Measurements from ENCODE around the gene TMEM176A. TPM values are rescaled to one million over a fixed set of nuclear protein-coding genes. Genes with fewer than 3 reads are reported as not detected.

The TMEM176A gene
- total and polyA plus RNA-seq, 2 experiments from 2014 or later, result 0.34 TPM; not detected in 1

- Histone ChIP-seq H3K4me3 (no peak overlapping the region), H4K20me1 (replicated peaks; ENCODE audit: insufficient read depth) (no peaks in the 10 kb centered on the region; the same call in 1 of the 2 replicates), H3F3A (replicated peaks; ENCODE audit: low read depth) (no peaks in the 10 kb centered on the region), H3K4me1 (ENCODE audit: insufficient read depth) (no peaks in the 10 kb centered on the region), H3K27me3 (ENCODE audit: insufficient read depth) (no peaks in the 10 kb centered on the region), H3K27ac (ENCODE audit: low read depth) (no peak overlapping the region), H2AFZ (no peak overlapping the region), H3K79me2 (replicated peaks; ENCODE audit: insufficient read depth) (no peaks in the 10 kb centered on the region), H3K9me2 (ENCODE audit: insufficient read depth) (no peaks in the 10 kb centered on the region), H3K4me2 (no peak overlapping the region), H3K36me3 (ENCODE audit: insufficient read depth) (no peaks in the 10 kb centered on the region; the same call in 1 of the 2 replicates)
- Mint-ChIP-seq H3K36me3 (ENCODE audit: low read depth) (peaks cover 3% of the 10 kb centered on the region; the same call in 2 of the 3 replicates), H3K4me3 (no peak overlapping the region), H3K27ac (no peak overlapping the region), H3K9me3 (peaks cover 4% of the 10 kb centered on the region; the same call in 1 of the 3 replicates), H3K27me3 (ENCODE audit: insufficient read depth, low read depth, poor library complexity) (peaks cover 1% of the 10 kb centered on the region), H3K4me1 (peaks cover 14% of the 10 kb centered on the region; the same call in 2 of the 3 replicates)
- no peak for ATAC-seq
- no peak for DNase-seq (ENCODE audit: low spot score)
- no peak for TF ChIP-seq EZH2phosphoT487 (IDR thresholded peaks at IDR 0.05; ENCODE audit: unreplicated experiment)
- no peak for TF ChIP-seq JUNB (IDR thresholded peaks at IDR 0.05; ENCODE audit: unreplicated experiment)
- TF ChIP-seq EZH2 (IDR thresholded peaks at IDR 0.05; ENCODE audit: low read depth, unreplicated experiment), result no peak
- no peak for TF ChIP-seq CREB1 (CRISPR knock-in tag; IDR thresholded peaks at IDR 0.05; ENCODE audit: low read depth)
Observed at GRCh38 chr7:150820578-150821198, 20.1 kb downstream of the TMEM176A start.

GRCh38 chr7:150823043-150823442, 22.5 kb downstream of the TMEM176A start:
- H4K20me1 ChIP-seq (replicated peaks; ENCODE audit: insufficient read depth), result no peaks in the 10 kb centered on the region
- Mint-ChIP-seq H3K9me3 (no peaks in the 10 kb centered on the region), H3K4me1 (peaks cover 14% of the 10 kb centered on the region; the same call in 2 of the 3 replicates), H3K36me3 (ENCODE audit: low read depth) (no peaks in the 10 kb centered on the region; the same call in 2 of the 3 replicates), H3K27ac (no peak overlapping the region), H3K27me3 (ENCODE audit: insufficient read depth, low read depth, poor library complexity) (peaks cover 6% of the 10 kb centered on the region), H3K4me3 (no peak overlapping the region)
- H3K4me2 ChIP-seq, result no peak overlapping the region
- ATAC-seq, result no peak
- H3K9me2 ChIP-seq (ENCODE audit: insufficient read depth), result no peaks in the 10 kb centered on the region
- no peak for DNase-seq (ENCODE audit: low spot score)
- no peaks in the 10 kb centered on the region for H3F3A ChIP-seq (replicated peaks; ENCODE audit: low read depth)
- H3K4me3 ChIP-seq, result no peak overlapping the region
- H3K27ac ChIP-seq (ENCODE audit: low read depth), result no peak overlapping the region
- H3K79me2 ChIP-seq (replicated peaks; ENCODE audit: insufficient read depth), result no peaks in the 10 kb centered on the region
- no peak overlapping the region for H2AFZ ChIP-seq
- no peaks in the 10 kb centered on the region for H3K27me3 ChIP-seq (ENCODE audit: insufficient read depth)
- H3K4me1 ChIP-seq (ENCODE audit: insufficient read depth), result no peaks in the 10 kb centered on the region
- no peaks in the 10 kb centered on the region; the same call in 1 of the 2 replicates for H3K36me3 ChIP-seq (ENCODE audit: insufficient read depth)
- TF ChIP-seq CREB1 (CRISPR knock-in tag; IDR thresholded peaks at IDR 0.05; ENCODE audit: low read depth), result no peak
- TF ChIP-seq NANOG (IDR thresholded peaks at IDR 0.05; ENCODE audit: borderline replicate concordance), result no peak
- no peak for TF ChIP-seq JUNB (IDR thresholded peaks at IDR 0.05; ENCODE audit: unreplicated experiment)
- TF ChIP-seq STAT1 (IDR thresholded peaks at IDR 0.05; ENCODE audit: unreplicated experiment), result no peak
- no peak for TF ChIP-seq CTCF (conservative IDR thresholded peaks at IDR 0.05; ENCODE audit: low read depth in 2 of 2)
- TF ChIP-seq POLR2AphosphoS5 (IDR thresholded peaks at IDR 0.05; ENCODE audit: low read depth), result no peak
- no peak for TF ChIP-seq EZH2phosphoT487 (IDR thresholded peaks at IDR 0.05; ENCODE audit: unreplicated experiment)
- no peak for TF ChIP-seq ETS1 (IDR thresholded peaks at IDR 0.05)
- TF ChIP-seq ZNF114 (CRISPR knock-in tag; IDR thresholded peaks at IDR 0.05), result no peak
- TF ChIP-seq ZNF462 (CRISPR knock-in tag; IDR thresholded peaks at IDR 0.05), result no peak
- TF ChIP-seq ZNF331 (CRISPR knock-in tag; IDR thresholded peaks at IDR 0.05; ENCODE audit: low read depth), result no peak
- no peak for TF ChIP-seq EZH2 (IDR thresholded peaks at IDR 0.05; ENCODE audit: low read depth, unreplicated experiment)
